ENCODE results near the gene CHCHD3. TPM values are rescaled to one million over a fixed set of nuclear protein-coding genes. Genes with fewer than 3 reads are reported as not detected.

CHCHD3 gene
- total RNA-seq, 1 donor from 2014 or later: 75.5 TPM

DNA sequence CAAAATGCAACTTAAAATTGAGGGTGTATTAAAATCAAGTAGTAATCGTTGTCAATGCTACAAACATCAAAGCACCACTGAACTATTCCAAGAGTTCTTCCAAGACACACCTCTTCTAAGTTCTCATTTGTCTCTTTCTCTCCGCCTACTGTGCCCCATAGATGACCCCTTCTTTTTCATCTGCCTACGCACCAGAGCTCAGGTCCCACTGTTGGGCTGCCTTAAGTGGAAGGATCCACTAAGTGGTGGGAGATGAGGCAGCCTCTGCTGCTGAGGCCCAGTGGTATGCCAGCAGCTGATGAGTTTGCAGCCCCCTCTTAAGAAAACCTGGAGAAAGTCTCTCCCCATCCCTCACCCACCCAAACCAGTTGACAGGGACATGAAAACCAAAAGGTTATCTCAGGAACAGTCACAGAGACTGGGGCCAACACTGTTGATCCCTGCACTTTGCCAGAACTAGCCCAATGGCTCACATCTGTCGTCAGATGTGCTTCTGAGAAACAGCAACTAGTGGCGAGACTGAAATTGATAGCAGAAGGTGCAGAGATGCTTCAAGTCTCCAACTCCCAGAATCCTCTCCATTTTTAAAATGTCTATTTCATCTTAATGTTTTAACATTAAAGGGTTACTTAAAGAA is 88.4 kb downstream of the CHCHD3 start:
- no peak overlapping the region for H3K4me3 ChIP-seq (ENCODE audit: low read depth, low read length)
- TF ChIP-seq, protein P1, sequence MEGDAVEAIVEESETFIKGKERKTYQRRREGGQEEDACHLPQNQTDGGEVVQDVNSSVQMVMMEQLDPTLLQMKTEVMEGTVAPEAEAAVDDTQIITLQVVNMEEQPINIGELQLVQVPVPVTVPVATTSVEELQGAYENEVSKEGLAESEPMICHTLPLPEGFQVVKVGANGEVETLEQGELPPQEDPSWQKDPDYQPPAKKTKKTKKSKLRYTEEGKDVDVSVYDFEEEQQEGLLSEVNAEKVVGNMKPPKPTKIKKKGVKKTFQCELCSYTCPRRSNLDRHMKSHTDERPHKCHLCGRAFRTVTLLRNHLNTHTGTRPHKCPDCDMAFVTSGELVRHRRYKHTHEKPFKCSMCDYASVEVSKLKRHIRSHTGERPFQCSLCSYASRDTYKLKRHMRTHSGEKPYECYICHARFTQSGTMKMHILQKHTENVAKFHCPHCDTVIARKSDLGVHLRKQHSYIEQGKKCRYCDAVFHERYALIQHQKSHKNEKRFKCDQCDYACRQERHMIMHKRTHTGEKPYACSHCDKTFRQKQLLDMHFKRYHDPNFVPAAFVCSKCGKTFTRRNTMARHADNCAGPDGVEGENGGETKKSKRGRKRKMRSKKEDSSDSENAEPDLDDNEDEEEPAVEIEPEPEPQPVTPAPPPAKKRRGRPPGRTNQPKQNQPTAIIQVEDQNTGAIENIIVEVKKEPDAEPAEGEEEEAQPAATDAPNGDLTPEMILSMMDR (conservative IDR thresholded peaks at IDR 0.05; ENCODE audit: low read depth, low read length): no peak
- DNase-seq (ENCODE audit: low read depth): no peak

DNA sequence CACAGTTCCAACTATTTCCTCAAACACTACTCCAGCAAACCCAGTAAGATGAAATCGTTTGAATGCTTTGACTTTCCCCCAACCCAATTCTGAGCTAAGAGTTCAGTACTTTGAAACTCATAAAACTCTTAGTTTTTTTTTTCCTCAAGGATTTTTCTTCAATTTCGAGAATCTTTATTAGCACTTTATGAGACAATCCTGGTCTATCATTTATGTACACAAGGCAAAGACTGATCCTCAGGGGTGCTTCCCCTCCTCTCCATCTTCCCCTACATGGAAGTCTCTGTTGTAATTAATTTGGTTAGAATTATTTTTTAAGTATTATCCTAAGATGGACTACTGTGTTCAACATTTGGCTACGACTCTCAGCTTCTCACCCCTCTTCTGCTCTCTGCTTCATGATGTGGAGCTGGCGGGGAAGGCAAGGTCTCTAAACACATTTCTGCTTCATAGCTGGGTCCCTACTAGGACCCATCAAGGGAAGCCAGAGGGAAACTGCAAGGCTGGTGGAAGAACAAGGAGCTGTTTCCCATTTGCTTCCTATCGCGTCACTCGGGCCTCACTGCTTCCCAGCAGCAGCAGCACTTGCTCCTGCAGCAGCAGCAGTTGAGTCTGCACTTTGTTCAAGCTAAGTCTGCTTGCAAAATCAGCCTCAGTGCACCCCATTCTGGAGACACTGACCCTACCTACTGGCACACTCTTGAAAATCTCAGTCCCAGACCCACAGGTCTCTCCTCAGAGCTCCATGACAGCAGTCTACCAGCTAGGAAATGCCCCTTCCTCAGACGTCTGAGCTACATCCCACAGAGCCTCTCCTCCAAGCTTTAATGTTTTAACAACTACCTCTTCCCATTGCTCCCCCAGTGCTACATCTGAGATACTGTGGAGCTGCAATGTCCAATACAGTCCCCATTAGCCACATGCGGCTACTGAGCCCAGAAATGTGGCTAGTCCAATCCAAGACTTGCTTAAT is 90.0 kb downstream of the CHCHD3 start:
- H3K4me3 ChIP-seq (ENCODE audit: low read depth, low read length): no peak overlapping the region
- no peak for DNase-seq (ENCODE audit: low read depth)
- TF ChIP-seq, protein P1 (conservative IDR thresholded peaks at IDR 0.05; ENCODE audit: low read depth, low read length): no peak

DNA sequence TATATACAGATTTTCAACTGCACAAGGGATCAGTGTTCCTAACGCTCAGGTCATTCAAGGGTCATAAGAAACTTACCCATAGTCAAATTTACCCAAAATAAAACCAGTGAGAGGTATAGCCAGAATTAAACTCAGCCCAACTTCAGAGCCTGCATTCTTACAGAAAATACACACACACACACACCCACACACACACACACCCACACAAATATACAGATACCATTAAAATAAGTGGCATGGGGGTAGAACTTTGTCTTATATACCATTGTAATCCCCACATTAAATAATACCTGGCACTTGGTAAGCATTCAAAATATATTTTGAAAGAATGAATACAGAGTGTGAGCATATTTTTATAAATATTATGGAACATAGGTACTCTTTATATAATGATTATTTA is 93.8 kb downstream of the CHCHD3 start:
- no peak for DNase-seq (ENCODE audit: low read depth)
- H3K4me3 ChIP-seq (ENCODE audit: low read depth, low read length): no peak overlapping the region
- TF ChIP-seq, protein P1 (conservative IDR thresholded peaks at IDR 0.05; ENCODE audit: low read depth, low read length): no peak

DNA sequence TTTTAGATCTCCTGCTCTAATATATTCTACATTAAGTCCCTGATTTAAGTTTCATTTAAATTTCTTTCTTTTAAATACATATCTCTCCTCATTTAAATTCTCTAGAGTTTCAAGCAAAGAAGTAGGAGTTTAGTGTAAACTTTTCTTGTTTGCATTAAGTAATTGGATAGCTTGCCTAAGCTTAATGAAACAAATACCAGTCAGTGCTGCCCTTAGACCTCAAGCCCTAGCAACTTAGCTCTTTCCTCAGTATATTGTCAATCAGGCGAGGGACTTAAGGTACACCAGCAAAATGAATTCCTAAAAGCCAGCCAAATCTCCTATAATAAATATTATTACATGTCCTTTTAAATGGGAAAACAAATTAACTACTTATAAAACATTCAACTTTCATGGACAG is 101.5 kb downstream of the CHCHD3 start:
- H3K4me3 ChIP-seq (ENCODE audit: low read depth, low read length): no peak overlapping the region
- DNase-seq (ENCODE audit: low read depth): no peak
- TF ChIP-seq, protein P1 (conservative IDR thresholded peaks at IDR 0.05; ENCODE audit: low read depth, low read length): no peak

DNA sequence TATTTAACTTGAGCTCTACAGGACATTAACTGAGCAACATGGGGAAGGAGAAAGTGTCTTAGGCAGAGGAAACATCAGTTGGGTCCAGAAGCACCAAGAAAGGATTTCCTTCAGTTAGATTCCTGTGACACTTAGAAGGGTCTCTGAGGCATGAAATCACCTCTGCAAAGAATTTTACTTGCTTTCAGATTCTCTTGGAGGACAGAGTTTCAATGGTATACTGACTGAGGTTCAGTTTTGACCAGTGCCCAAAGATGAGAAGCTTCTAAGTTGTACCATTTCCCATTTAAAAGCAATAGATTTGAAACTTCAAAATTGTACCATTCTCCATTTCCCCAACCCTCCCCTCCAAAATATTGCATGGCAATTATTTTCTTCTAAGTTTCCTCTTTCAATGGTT is 102.4 kb downstream of the CHCHD3 start:
- TF ChIP-seq, protein P1 (conservative IDR thresholded peaks at IDR 0.05; ENCODE audit: low read depth, low read length): no peak

DNA sequence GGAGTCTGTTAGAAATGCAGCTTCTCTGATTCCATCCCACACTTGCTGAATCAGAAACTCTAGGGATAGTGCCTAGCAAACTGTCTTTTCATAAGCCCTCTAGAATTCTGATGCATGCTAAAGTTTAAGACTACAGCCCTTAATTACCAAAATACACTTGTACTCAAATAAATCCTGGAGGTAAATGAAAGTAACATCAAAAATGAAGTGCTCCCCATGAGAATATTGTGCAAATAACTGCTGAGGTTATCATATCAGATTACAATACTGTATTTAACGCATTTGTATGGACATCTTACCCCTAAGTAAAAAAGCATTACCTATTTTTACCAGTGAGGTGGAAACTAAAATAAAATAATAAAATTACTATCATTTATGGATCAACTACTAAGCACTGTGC is 104.7 kb downstream of the CHCHD3 start:
- no peak overlapping the region for H3K4me3 ChIP-seq (ENCODE audit: low read depth, low read length)
- no peak for DNase-seq (ENCODE audit: low read depth)
- TF ChIP-seq, protein P1 (conservative IDR thresholded peaks at IDR 0.05; ENCODE audit: low read depth, low read length): no peak

More for the DNA sequence above, 102.4 kb downstream of the CHCHD3 start:
- DNase-seq (ENCODE audit: low read depth): no peak
- no peak overlapping the region for H3K4me3 ChIP-seq (ENCODE audit: low read depth, low read length)
